ENCODE data around the gene RNF207.

Gene RNF207

GRCh38 chr1:6259491-6260362, 53.8 kb downstream of the RNF207 start:
- DNase-seq (ENCODE audit: low read depth), result peak; percentile 96
- Histone ChIP-seq H3K27me3 (replicated peaks; ENCODE audit: control insufficient read depth, insufficient read depth, low read length) (no peaks in the 10 kb centered on the region), H3K9me3 (ENCODE audit: control insufficient read depth, low read length) (no peaks in the 10 kb centered on the region), H3K4me3 (ENCODE audit: low read length) (peak overlapping the region; percentile 60), H3K9ac (ENCODE audit: low read length) (peak overlapping the region; percentile 4), H3K36me3 (ENCODE audit: control insufficient read depth, insufficient read depth, low read length, severe bottlenecking) (no peaks in the 10 kb centered on the region), H3K4me1 (ENCODE audit: control insufficient read depth, insufficient read depth, low read length) (peaks cover 31% of the 10 kb centered on the region)

DNA sequence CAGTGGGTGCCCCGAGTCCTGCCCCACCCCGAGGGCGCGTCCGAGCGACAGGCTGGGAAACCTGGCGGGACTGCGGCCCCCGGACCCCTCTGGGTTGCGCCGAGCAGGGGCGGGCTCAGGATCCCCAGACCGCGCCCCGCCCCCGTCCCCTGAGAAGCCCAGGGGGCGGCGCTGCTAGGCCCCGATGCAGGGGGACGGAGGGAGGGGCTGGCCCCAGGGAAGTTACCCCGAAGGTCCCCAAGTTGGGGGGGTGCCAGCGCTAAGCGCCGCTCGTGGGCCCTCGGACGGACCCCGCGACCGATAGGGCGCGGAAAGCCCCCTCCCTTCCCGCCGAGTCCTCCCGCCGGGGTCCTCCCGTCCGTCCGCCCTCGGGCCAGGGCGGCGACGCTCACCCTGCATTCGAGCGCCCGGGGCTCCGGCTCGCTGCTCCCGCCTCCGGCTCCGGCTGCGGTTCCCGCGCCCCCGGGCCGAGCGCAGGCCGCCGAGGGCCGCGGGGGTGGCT, 54.6 kb downstream of the RNF207 start:
- Histone ChIP-seq H3K4me1 (ENCODE audit: control insufficient read depth, insufficient read depth, low read length) (peaks cover 31% of the 10 kb centered on the region), H3K36me3 (ENCODE audit: control insufficient read depth, insufficient read depth, low read length, severe bottlenecking) (no peaks in the 10 kb centered on the region), H3K9ac (ENCODE audit: low read length) (peak overlapping the region; percentile 73), H3K4me3 (ENCODE audit: low read length) (peak overlapping the region; percentile 76), H3K27me3 (replicated peaks; ENCODE audit: control insufficient read depth, insufficient read depth, low read length) (no peaks in the 10 kb centered on the region), H3K9me3 (ENCODE audit: control insufficient read depth, low read length) (no peaks in the 10 kb centered on the region)
- DNase-seq (ENCODE audit: low read depth), result peak; percentile 46

- H3K4me3 ChIP-seq (ENCODE audit: low read length), result peak within 1 kb of the TSS; percentile 76
- H3K9ac ChIP-seq (ENCODE audit: low read length), result peak within 1 kb of the TSS; percentile 73
- no peaks in the 10 kb centered on the region for H3K36me3 ChIP-seq (ENCODE audit: control insufficient read depth, insufficient read depth, low read length, severe bottlenecking)
- peak; percentile 77 for DNase-seq (ENCODE audit: low read depth)
- H3K9me3 ChIP-seq (ENCODE audit: control insufficient read depth, low read length), result no peaks in the 10 kb centered on the region
- peaks cover 31% of the 10 kb centered on the region for H3K4me1 ChIP-seq (ENCODE audit: control insufficient read depth, insufficient read depth, low read length)
- no peaks in the 10 kb centered on the region for H3K27me3 ChIP-seq (replicated peaks; ENCODE audit: control insufficient read depth, insufficient read depth, low read length)
Observed at GRCh38 chr1:6260961-6261614, 55.2 kb downstream of the RNF207 start, which contains the start of gene GPR153. GPR153 (minus strand) TSS chr1:6261098; CDS start chr1:6254905, 6,193 bp downstream.

- no peak for DNase-seq (ENCODE audit: low read depth)
- Histone ChIP-seq H3K4me3 (ENCODE audit: low read length) (peak overlapping the region; percentile 75), H3K4me1 (ENCODE audit: control insufficient read depth, insufficient read depth, low read length) (peaks cover 28% of the 10 kb centered on the region), H3K9me3 (ENCODE audit: control insufficient read depth, low read length) (no peaks in the 10 kb centered on the region), H3K9ac (ENCODE audit: low read length) (no peak overlapping the region), H3K27me3 (replicated peaks; ENCODE audit: control insufficient read depth, insufficient read depth, low read length) (no peaks in the 10 kb centered on the region), H3K36me3 (ENCODE audit: control insufficient read depth, insufficient read depth, low read length, severe bottlenecking) (no peaks in the 10 kb centered on the region)
Observed at GRCh38 chr1:6261615-6261995, 55.7 kb downstream of the RNF207 start.

DNA sequence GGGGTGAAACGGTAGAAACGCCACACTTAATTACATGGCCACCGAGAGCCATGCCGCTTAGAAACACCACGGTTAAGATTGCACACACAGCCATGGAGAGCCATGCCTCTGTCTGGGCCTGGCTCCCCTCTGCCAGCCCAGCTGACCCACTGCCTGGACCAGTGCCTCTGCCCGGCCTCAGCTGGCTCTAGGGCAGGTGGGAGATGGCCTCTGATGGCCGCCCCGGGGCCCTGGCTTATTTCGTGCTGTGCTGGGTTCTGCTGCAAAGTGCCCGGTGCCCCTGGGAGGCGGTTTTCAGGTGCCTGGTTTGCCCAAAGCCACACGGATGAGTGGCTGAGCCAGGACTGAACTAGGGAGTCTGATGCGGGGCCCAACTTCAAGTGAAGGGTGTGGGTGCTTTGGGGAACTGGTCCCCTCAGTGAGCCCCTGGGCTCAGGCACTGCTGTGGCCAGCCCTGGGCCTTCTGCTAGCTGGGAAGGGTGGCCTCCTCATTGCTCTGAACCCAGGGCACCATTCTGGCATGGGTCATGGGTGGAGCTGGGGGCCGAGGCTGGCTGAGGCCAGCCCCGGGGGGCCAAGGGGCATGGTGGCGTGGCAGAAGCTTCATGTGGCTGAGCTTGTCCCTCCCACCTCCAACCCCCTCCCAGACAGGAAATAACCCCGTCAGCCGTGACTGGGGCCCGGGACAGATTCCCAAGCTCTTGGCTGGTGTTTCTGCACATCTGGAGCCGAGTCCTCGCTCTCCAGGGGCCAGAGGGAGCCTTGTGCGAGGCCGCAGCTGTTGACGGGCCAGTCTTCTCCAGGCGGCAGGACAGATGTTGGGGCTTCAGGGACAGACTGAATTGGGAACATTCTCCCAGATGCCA, 56.9 kb downstream of the RNF207 start:
- no peak for DNase-seq (ENCODE audit: low read depth)
- no peak overlapping the region for H3K4me3 ChIP-seq (ENCODE audit: low read length)
- H3K9ac ChIP-seq (ENCODE audit: low read length), result peak overlapping the region; percentile 5

DNA sequence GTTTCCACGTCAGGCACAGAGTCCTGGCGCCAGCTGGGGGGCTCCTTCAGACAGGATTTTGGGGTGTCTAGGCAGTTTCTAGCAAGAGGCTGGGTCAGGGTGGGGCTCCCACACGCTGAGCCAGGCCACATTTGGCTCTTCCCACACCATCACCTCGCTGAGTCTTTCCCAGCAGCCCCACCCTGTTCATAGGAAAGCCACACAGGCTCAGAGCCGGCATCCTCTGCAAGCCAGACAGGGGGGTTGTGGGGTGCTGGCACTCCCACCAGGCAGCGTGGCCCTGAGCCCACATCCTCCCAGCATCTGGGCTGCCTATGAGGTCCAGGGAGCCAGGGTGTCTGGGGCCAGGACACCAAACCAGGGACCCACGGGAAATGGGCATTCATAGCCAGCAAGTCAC, 57.8 kb downstream of the RNF207 start:
- Histone ChIP-seq H3K4me3 (ENCODE audit: low read length) (no peak overlapping the region), H3K9ac (ENCODE audit: low read length) (peak overlapping the region; percentile 5), H3K9me3 (ENCODE audit: control insufficient read depth, low read length) (no peaks in the 10 kb centered on the region), H3K27me3 (replicated peaks; ENCODE audit: control insufficient read depth, insufficient read depth, low read length) (no peaks in the 10 kb centered on the region), H3K4me1 (ENCODE audit: control insufficient read depth, insufficient read depth, low read length) (peaks cover 26% of the 10 kb centered on the region), H3K36me3 (ENCODE audit: control insufficient read depth, insufficient read depth, low read length, severe bottlenecking) (no peaks in the 10 kb centered on the region)
- DNase-seq (ENCODE audit: low read depth), result no peak

More for the DNA sequence above, 56.9 kb downstream of the RNF207 start:
- Histone ChIP-seq H3K27me3 (replicated peaks; ENCODE audit: control insufficient read depth, insufficient read depth, low read length) (no peaks in the 10 kb centered on the region), H3K9me3 (ENCODE audit: control insufficient read depth, low read length) (no peaks in the 10 kb centered on the region), H3K4me1 (ENCODE audit: control insufficient read depth, insufficient read depth, low read length) (peaks cover 25% of the 10 kb centered on the region), H3K36me3 (ENCODE audit: control insufficient read depth, insufficient read depth, low read length, severe bottlenecking) (no peaks in the 10 kb centered on the region)

GRCh38 chr1:6265151-6265550, 59.2 kb downstream of the RNF207 start:
- Histone ChIP-seq H3K4me3 (ENCODE audit: low read length) (no peak overlapping the region), H3K9ac (ENCODE audit: low read length) (no peak overlapping the region), H3K27me3 (replicated peaks; ENCODE audit: control insufficient read depth, insufficient read depth, low read length) (no peaks in the 10 kb centered on the region), H3K36me3 (ENCODE audit: control insufficient read depth, insufficient read depth, low read length, severe bottlenecking) (no peaks in the 10 kb centered on the region), H3K4me1 (ENCODE audit: control insufficient read depth, insufficient read depth, low read length) (peaks cover 19% of the 10 kb centered on the region), H3K9me3 (ENCODE audit: control insufficient read depth, low read length) (no peaks in the 10 kb centered on the region)
- no peak for DNase-seq (ENCODE audit: low read depth)

DNA sequence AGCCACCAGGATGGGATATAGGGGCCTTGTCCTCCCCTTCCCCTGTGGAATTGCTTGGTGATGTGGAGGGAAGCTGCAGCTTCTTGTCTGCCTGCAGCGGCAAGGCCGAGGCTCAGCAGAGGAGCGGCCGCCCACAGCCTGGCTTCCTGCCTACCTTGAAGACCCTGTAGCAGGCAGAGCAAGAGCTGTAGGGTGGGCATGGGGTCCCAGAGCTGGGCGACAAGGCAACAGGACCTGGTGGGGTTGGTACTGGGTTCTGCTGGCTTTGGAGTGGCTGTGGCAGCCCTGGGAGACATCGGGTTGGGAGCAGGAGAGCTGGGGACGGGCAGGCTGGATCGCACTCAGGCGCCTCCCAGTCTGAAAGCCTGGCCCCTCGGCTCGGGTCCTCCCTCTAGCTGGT, 60.7 kb downstream of the RNF207 start:
- peaks cover 19% of the 10 kb centered on the region for H3K4me1 ChIP-seq (ENCODE audit: control insufficient read depth, insufficient read depth, low read length)
- H3K4me3 ChIP-seq (ENCODE audit: low read length), result no peak overlapping the region
- no peak overlapping the region for H3K9ac ChIP-seq (ENCODE audit: low read length)
- H3K9me3 ChIP-seq (ENCODE audit: control insufficient read depth, low read length), result no peaks in the 10 kb centered on the region
- H3K27me3 ChIP-seq (replicated peaks; ENCODE audit: control insufficient read depth, insufficient read depth, low read length), result no peaks in the 10 kb centered on the region
- DNase-seq (ENCODE audit: low read depth), result no peak
- no peaks in the 10 kb centered on the region for H3K36me3 ChIP-seq (ENCODE audit: control insufficient read depth, insufficient read depth, low read length, severe bottlenecking)

GRCh38 chr1:6267686-6268322, 61.9 kb downstream of the RNF207 start:
- Histone ChIP-seq H3K36me3 (ENCODE audit: control insufficient read depth, insufficient read depth, low read length, severe bottlenecking) (no peaks in the 10 kb centered on the region), H3K9me3 (ENCODE audit: control insufficient read depth, low read length) (no peaks in the 10 kb centered on the region), H3K4me1 (ENCODE audit: control insufficient read depth, insufficient read depth, low read length) (peaks cover 16% of the 10 kb centered on the region), H3K27me3 (replicated peaks; ENCODE audit: control insufficient read depth, insufficient read depth, low read length) (no peaks in the 10 kb centered on the region), H3K9ac (ENCODE audit: low read length) (no peak overlapping the region), H3K4me3 (ENCODE audit: low read length) (no peak overlapping the region)
- DNase-seq (ENCODE audit: low read depth), result no peak

DNA sequence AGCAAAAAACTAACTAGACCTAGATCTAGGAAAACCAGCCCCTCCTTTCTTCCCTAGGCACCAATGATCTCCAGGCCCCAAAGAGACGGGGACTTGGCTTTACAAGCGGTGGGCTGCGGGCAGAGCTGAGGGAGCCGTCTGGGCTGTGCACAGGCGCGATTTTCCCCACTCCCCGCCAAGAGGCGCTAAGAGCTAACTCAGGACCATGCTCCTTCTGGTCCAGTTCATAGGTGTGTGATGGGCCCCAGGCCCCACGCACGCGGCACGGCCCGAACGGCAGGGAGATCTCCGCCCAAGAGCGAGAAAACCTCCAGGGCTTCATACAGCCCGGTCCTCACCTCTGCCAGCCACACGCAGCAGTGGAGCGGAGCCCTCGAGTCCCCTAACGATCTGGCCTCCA, 62.5 kb downstream of the RNF207 start:
- no peak for DNase-seq (ENCODE audit: low read depth)
- H3K9ac ChIP-seq (ENCODE audit: low read length), result no peak overlapping the region
- no peaks in the 10 kb centered on the region for H3K27me3 ChIP-seq (replicated peaks; ENCODE audit: control insufficient read depth, insufficient read depth, low read length)
- peaks cover 10% of the 10 kb centered on the region for H3K4me1 ChIP-seq (ENCODE audit: control insufficient read depth, insufficient read depth, low read length)
- H3K36me3 ChIP-seq (ENCODE audit: control insufficient read depth, insufficient read depth, low read length, severe bottlenecking), result no peaks in the 10 kb centered on the region
- H3K4me3 ChIP-seq (ENCODE audit: low read length), result no peak overlapping the region
- H3K9me3 ChIP-seq (ENCODE audit: control insufficient read depth, low read length), result no peaks in the 10 kb centered on the region
